Natural killer cell (primary cell): Measurements from ENCODE around the gene CYP26A1. TPM values are rescaled to one million over a fixed set of nuclear protein-coding genes. Genes with fewer than 3 reads are reported as not detected.

ENCODE experiments used
- ATAC-seq, 3 donors: fragments of 150-1000 bp in 2 of 3; fragments of 200-7000 bp in 1 of 3; cut with Tn5 transposase; 1 replicate in 1 of 3; 2 replicates in 2 of 3; pipeline ENCODE4 v1.10.0; 2021; ENCODE audit warnings: mild to moderate bottlenecking in 2 of 3, moderate library complexity in 2 of 3
- DNase-seq, 2 donors: peaks; one replicate each; pipeline versions ENCODE4 v3.0.0 to v3.0.0-alpha.2; 2013 to 2021; ENCODE audit warnings: mixed read lengths in 1 of 2
- H3K27ac ChIP-seq: one replicate; pipeline ENCODE4 v1.5.1; 2013; ENCODE audit warnings: mild to moderate bottlenecking, low read length
- H3K27me3 ChIP-seq: one replicate; pipeline ENCODE4 v1.6.1; 2013; ENCODE audit warnings: low read length; ENCODE audit not compliant: control insufficient read depth, insufficient read depth
- H3K36me3 ChIP-seq: one replicate; pipeline ENCODE4 v1.6.1; 2013; ENCODE audit warnings: low read length; ENCODE audit not compliant: control insufficient read depth, insufficient read depth
- H3K4me1 ChIP-seq: one replicate; pipeline ENCODE4 v1.6.1; 2013; ENCODE audit warnings: low read length; ENCODE audit not compliant: control insufficient read depth, insufficient read depth
- H3K4me3 ChIP-seq: one replicate; pipeline ENCODE4 v1.5.1; 2013; ENCODE audit warnings: low read length
- H3K9me3 ChIP-seq: one replicate; pipeline ENCODE4 v1.6.1; 2013; ENCODE audit warnings: low read length; ENCODE audit not compliant: control insufficient read depth, insufficient read depth
- H3K27ac Mint-ChIP-seq, 2 donors: one replicate each; pipeline ENCODE4 v1.8.0; 2022; ENCODE audit warnings: mild to moderate bottlenecking in 2 of 2, mixed read lengths in 2 of 2, moderate library complexity in 1 of 2
- H3K27me3 Mint-ChIP-seq, 2 donors: one replicate each; pipeline ENCODE4 v1.8.0; 2022; ENCODE audit warnings: low read depth in 2 of 2, mixed read lengths in 2 of 2
- H3K36me3 Mint-ChIP-seq: one replicate; pipeline ENCODE4 v1.8.0; 2022; ENCODE audit warnings: mixed read lengths
- H3K4me1 Mint-ChIP-seq, 2 donors: one replicate each; pipeline ENCODE4 v1.8.0; 2022; ENCODE audit warnings: mixed read lengths in 2 of 2
- H3K4me3 Mint-ChIP-seq: one replicate; pipeline ENCODE4 v1.8.0; 2022; ENCODE audit warnings: mild to moderate bottlenecking, moderate library complexity, mixed read lengths
- H3K9me3 Mint-ChIP-seq, 2 donors: one replicate each; pipeline ENCODE4 v1.8.0; 2022; ENCODE audit warnings: mixed read lengths in 2 of 2
- WGBS: methylation state at CpG from one replicate; pipeline ENCODE4 v1.1.7; 2013; ENCODE audit warnings: missing lambda C conversion rate; ENCODE audit not compliant: insufficient coverage; 5-methylcytosine and 5-hydroxymethylcytosine counted together
- intact Hi-C: fragments of 100-400 bp; cut with micrococcal nuclease; formaldehyde crosslinking; loops from one replicate; pipeline ENCODE4 v1.14.2; 2022
- total RNA-seq, 4 donors: library from RNA; stranded (reverse); fragments of 120-200 nt in 1 of 4; gene quantifications; one replicate each; pipeline versions ENCODE4 v1.2.3 to v1.2.4, GENCODE V29; 2013 to 2022
- TF ChIP-seq, protein P1 (sequence below): fragments of 200-600 bp; IDR thresholded peaks from one replicate; pipeline ENCODE4 v1.8.0; 2022; ENCODE audit warnings: antibody characterized with exemption

Gene CYP26A1
- total RNA-seq, 3 donors from 2014 or later (not counting 1 experiment from before 2014, with no cell fraction given) = not detected

DNA sequence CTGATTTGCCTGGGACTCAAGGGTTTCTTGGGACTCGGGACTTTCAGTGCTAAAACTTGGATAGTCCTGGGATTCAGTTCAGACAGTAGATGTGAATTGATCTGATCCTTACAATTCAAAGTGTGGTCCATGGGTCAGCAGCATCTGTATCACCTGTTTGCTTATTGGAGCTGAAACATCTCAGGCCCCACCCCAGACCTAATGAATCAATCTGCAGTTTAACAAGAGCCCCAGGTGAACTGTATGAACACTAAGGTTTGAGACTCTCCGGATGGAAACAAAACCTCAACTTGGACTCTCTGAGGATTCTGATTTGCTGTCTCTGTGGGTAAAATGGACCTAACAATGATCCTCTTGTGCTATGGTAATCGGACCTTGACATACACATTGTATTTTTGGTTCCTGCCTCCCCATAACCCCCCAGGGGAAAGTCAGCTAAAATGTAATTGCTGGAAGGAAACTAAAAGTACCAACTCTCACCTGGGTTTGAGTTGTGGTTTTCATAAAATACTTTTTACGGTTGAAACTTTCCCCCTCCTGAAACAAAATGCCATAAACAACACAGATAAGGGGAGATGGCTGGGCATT, 11.7 kb downstream of the CYP26A1 start:
- Mint-ChIP-seq H3K27ac (no peak overlapping the region), H3K36me3 (no peaks in the 10 kb centered on the region), H3K4me1 (peaks cover 0 to under 1% of the 10 kb centered on the region in 2 donors), H3K27me3 (peaks cover 8 to 20% of the 10 kb centered on the region in 2 donors), H3K9me3 (no peaks in the 10 kb centered on the region), H3K4me3 (no peak overlapping the region)
- Histone ChIP-seq H3K27ac (no peak overlapping the region), H3K4me1 (no peaks in the 10 kb centered on the region), H3K36me3 (no peaks in the 10 kb centered on the region), H3K27me3 (no peaks in the 10 kb centered on the region), H3K9me3 (no peaks in the 10 kb centered on the region), H3K4me3 (no peak overlapping the region)
- TF ChIP-seq, protein P1, sequence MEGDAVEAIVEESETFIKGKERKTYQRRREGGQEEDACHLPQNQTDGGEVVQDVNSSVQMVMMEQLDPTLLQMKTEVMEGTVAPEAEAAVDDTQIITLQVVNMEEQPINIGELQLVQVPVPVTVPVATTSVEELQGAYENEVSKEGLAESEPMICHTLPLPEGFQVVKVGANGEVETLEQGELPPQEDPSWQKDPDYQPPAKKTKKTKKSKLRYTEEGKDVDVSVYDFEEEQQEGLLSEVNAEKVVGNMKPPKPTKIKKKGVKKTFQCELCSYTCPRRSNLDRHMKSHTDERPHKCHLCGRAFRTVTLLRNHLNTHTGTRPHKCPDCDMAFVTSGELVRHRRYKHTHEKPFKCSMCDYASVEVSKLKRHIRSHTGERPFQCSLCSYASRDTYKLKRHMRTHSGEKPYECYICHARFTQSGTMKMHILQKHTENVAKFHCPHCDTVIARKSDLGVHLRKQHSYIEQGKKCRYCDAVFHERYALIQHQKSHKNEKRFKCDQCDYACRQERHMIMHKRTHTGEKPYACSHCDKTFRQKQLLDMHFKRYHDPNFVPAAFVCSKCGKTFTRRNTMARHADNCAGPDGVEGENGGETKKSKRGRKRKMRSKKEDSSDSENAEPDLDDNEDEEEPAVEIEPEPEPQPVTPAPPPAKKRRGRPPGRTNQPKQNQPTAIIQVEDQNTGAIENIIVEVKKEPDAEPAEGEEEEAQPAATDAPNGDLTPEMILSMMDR = no peak
- ATAC-seq = no peak
- 80% methylated on average over 2 of the region's 4 CpGs for WGBS
- intact Hi-C loops = no loop called here
- no peak for DNase-seq

DNA sequence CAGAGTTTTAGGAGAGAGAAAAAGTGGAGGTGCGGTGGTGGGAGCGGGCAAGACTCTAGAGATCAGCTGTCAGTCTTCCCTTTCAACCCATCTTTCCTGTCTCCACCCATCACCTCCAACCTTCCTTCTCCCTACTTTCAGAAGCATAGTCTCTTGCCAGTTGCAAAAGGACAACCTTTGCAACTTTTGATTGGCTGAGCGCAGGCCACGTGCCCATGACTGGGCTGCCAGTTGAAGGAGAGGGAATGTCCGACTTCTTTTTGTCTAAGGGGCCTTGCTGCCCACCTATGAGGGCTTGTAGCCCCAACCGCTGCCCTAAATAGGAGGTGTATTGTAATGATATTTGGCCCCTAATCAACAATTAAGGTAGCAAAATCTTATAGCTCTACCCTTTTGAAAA, 12.6 kb downstream of the CYP26A1 start:
- Mint-ChIP-seq H3K9me3 (no peaks in the 10 kb centered on the region), H3K36me3 (no peaks in the 10 kb centered on the region), H3K27me3 (peaks cover 7 to 12% of the 10 kb centered on the region in 2 donors), H3K4me3 (no peak overlapping the region), H3K4me1 (no peaks in the 10 kb centered on the region), H3K27ac (no peak overlapping the region)
- no peak overlapping the region for H3K27ac ChIP-seq
- no peaks in the 10 kb centered on the region for H3K36me3 ChIP-seq
- no peaks in the 10 kb centered on the region for H3K9me3 ChIP-seq
- no peak for ATAC-seq
- TF ChIP-seq, protein P1 = no peak
- no peaks in the 10 kb centered on the region for H3K27me3 ChIP-seq
- H3K4me3 ChIP-seq = no peak overlapping the region
- H3K4me1 ChIP-seq = no peaks in the 10 kb centered on the region
- DNase-seq = no peak
- WGBS = 100% methylated on average over 4 of the region's 6 CpGs
- intact Hi-C loops = no loop called here

DNA sequence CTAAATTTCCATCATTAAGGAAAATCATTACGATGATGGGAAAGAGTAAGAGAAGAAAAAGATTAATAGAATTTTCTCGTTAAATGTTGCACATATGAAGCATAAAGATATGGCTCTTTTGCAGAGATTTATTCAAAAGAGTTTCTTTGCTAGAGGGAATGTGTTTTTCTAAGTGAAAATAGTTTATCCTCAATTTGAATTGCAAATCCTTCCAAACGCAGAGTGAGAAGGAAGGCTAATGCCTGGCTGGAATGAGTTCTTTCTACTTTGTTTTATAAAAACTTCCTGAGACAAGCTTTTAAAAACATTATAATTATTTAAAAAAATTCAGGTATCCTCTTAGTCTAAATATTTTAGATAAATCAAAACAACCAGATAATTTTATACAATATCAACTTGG, 14.2 kb downstream of the CYP26A1 start:
- TF ChIP-seq, protein P1 = no peak
- H3K4me3 Mint-ChIP-seq = no peak overlapping the region
- H3K4me1 Mint-ChIP-seq = no peaks in the 10 kb centered on the region
- intact Hi-C loops = no loop called here
- no peaks in the 10 kb centered on the region for H3K36me3 Mint-ChIP-seq
- H3K27me3 Mint-ChIP-seq = peaks cover 6 to 7% of the 10 kb centered on the region in 2 donors
- no peak for ATAC-seq
- Histone ChIP-seq H3K36me3 (no peaks in the 10 kb centered on the region), H3K4me3 (no peak overlapping the region), H3K27ac (no peak overlapping the region), H3K27me3 (no peaks in the 10 kb centered on the region), H3K9me3 (no peaks in the 10 kb centered on the region), H3K4me1 (no peaks in the 10 kb centered on the region)
- H3K9me3 Mint-ChIP-seq = no peaks in the 10 kb centered on the region
- H3K27ac Mint-ChIP-seq = no peak overlapping the region
- 93% methylated on average over 3 of the region's 3 CpGs for WGBS
- no peak for DNase-seq

DNA sequence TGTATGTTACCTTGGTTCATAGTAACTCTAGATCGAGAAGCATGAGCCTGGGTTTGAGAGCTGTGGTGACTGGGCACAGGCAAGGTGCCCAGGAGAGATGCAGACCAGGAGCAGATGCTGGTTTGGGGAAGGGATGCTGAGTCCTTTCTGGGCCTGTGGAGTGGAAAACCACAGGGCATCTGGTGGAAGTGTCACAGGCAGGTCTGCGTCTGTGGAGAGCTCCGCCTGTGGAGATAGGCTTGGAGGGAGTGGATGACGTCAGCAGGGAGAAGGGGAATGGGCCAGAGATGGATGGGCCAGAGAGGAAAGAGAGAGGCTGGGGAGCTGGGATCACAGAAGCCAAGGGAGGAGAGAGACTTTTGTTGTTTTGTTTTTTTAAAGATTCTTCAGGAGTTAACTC, 14.8 kb downstream of the CYP26A1 start:
- H3K27ac Mint-ChIP-seq = no peak overlapping the region
- ATAC-seq (no peak), DNase-seq (no peak)
- Histone ChIP-seq H3K27ac (no peak overlapping the region), H3K4me3 (no peak overlapping the region), H3K36me3 (no peaks in the 10 kb centered on the region), H3K27me3 (no peaks in the 10 kb centered on the region), H3K9me3 (no peaks in the 10 kb centered on the region), H3K4me1 (no peaks in the 10 kb centered on the region)
- no peak overlapping the region for H3K4me3 Mint-ChIP-seq
- intact Hi-C loops = no loop called here
- H3K4me1 Mint-ChIP-seq = no peaks in the 10 kb centered on the region
- peaks cover 6 to 9% of the 10 kb centered on the region in 2 donors for H3K27me3 Mint-ChIP-seq
- no peaks in the 10 kb centered on the region for H3K9me3 Mint-ChIP-seq
- H3K36me3 Mint-ChIP-seq = no peaks in the 10 kb centered on the region
- WGBS = 82% methylated on average over 4 of the region's 4 CpGs
- TF ChIP-seq, protein P1 = no peak
